Epithelial cell of proximal tubule (primary cell): ENCODE results near the gene AKAP6. TPM values are rescaled to one million over a fixed set of nuclear protein-coding genes. Genes with fewer than 3 reads are reported as not detected.

Experiments used
- DNase-seq: peaks from one replicate; pipeline ENCODE4 v3.0.0-alpha.2; 2011; ENCODE audit warnings: low read depth
- H3K4me3 ChIP-seq: 2 replicates; pipeline ENCODE4 v1.5.1; 2011; ENCODE audit warnings: low read depth, mild to moderate bottlenecking, low read length
- total RNA-seq: library from RNA; depleted of rRNA; stranded (reverse); fragments of >200 nt; gene quantifications from 2 replicates; pipeline ENCODE4 v1.2.3, GENCODE V29; 2015
- TF ChIP-seq, protein P1 (sequence below): conservative IDR thresholded peaks from 2 replicates; pipeline ENCODE4 v1.5.1; 2012; ENCODE audit warnings: low read depth, mild to moderate bottlenecking, low read length

Gene AKAP6
- total RNA-seq, 1 donor from 2014 or later = 4.6 TPM

DNA sequence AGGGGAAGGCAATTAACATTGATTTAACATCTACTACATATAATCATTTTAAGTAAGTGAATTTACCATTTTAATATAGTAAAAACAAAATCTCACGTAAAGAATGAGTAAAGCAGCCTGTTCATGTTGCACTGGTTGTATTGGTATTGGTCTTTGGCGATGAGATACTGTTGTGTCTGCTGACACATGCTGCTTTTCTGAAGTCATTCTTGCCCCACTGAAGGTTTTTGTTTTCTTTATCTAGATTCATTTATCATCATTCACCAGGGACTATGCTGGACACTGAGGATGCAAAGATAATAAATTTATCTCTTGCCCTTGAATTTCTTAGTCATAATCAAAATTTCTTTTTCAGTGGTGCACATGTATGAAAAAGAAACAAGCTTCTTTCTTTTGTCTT is 363.3 kb downstream of the AKAP6 start:
- DNase-seq = no peak
- TF ChIP-seq, protein P1, sequence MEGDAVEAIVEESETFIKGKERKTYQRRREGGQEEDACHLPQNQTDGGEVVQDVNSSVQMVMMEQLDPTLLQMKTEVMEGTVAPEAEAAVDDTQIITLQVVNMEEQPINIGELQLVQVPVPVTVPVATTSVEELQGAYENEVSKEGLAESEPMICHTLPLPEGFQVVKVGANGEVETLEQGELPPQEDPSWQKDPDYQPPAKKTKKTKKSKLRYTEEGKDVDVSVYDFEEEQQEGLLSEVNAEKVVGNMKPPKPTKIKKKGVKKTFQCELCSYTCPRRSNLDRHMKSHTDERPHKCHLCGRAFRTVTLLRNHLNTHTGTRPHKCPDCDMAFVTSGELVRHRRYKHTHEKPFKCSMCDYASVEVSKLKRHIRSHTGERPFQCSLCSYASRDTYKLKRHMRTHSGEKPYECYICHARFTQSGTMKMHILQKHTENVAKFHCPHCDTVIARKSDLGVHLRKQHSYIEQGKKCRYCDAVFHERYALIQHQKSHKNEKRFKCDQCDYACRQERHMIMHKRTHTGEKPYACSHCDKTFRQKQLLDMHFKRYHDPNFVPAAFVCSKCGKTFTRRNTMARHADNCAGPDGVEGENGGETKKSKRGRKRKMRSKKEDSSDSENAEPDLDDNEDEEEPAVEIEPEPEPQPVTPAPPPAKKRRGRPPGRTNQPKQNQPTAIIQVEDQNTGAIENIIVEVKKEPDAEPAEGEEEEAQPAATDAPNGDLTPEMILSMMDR = no peak

DNA sequence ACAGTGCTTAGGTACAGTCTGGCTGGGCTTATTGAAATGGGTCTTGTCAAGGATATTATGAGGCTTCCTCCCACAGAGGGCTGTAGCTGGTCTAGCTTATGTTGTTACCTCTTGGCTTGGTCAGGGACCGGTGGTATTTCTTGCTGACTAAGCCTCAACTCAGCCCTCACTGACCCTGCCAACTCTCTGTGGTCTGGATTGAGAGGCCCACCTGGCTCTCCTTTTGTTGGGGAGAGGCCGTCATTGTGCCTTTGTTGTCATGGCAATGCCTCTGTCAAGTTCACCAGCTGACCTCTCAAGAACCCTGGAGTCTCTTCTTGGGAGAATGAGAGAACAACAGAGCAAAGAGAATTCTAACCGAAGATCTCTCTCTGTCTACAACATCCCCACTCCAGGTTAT is 364.0 kb downstream of the AKAP6 start:
- TF ChIP-seq, protein P1 = no peak
- DNase-seq = peak; percentile 65
- no peak overlapping the region for H3K4me3 ChIP-seq

More for the DNA sequence above, 363.3 kb downstream of the AKAP6 start:
- H3K4me3 ChIP-seq = no peak overlapping the region

DNA sequence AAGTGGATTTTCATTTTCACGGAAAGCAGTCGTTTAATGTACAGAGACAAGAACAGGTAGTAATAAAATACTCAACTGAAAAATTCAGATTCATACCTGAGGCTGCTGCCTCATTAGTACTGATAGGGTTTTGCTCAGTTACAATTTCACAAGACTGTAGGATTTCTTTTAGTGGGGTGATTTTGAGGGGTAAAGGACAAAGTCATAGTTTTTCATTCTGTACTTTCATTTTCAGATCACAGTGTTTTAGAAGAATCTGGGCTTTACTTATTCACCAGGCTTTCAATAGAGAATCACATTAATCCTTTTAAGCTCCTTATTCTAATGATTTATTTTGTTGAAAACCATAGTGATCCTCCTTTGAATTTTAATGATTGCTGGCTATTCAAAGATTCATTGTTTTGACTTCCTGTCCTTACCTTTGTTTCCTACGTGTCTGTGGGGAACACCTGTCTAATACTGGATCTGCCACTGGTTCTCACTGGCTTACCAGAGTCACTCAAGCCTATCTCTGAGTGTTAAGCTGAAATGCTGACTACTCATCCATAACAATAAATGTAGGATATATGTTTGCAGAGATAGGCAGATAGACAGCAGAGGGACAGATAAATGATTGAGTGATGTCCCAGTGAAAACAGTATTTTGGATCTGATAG is 365.8 kb downstream of the AKAP6 start:
- TF ChIP-seq, protein P1 = no peak

DNA sequence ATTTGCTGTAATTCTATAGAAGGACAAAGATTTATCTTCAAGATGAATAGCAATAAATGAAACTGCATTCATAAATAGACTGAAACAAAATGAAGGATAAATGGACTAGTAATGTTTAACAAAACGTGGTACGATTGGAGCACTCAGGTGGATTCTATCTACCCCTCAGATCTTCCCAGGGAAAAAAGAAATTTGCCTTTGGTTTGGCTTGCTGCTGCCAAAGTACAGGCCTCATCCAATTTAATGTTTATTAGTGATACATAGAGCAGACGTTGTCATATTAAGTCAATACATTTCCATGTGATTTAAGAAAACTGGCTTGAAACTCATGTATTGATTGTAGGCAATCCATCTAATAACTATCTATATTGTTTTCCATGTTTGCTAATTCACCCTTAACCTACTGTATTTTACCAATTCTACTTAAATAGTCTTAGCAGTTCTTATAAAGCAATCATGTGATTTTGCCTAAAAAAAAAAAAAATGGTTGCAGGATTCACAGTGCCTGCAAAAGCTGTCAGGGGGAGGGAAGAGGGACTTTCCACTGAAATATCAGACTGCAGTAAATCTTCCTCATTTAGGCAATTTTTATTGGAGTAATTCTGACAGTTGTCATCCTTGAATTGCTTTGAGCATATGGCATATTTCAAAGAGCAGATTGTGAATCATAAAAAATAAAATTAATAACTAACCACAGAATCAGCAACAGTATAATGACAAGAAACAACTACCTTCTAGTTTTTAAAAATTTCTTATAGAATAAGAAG is 367.4 kb downstream of the AKAP6 start:
- no peak overlapping the region for H3K4me3 ChIP-seq
- TF ChIP-seq, protein P1 = no peak
- no peak for DNase-seq

More for the DNA sequence above, 365.8 kb downstream of the AKAP6 start:
- H3K4me3 ChIP-seq = no peak overlapping the region
- no peak for DNase-seq

DNA sequence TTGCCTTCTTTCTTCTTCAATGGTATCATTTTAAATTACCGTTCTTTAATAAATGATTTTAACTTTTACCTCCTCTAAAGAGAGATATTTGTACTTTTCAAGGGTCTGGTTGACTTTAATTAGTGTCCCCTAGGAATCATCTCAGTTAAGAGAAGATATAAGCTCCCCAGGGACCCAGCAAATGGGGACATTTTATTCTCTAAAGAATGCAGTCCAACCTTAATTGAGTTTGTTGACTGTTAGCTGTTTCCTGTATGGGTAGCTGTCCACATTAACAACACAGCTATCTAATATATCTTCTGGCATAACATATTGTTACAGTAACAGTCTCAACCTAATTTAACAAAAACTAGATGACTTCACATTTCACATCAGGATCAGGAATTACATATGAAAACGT is 368.0 kb downstream of the AKAP6 start:
- no peak overlapping the region for H3K4me3 ChIP-seq
- TF ChIP-seq, protein P1 = no peak
- DNase-seq = no peak

DNA sequence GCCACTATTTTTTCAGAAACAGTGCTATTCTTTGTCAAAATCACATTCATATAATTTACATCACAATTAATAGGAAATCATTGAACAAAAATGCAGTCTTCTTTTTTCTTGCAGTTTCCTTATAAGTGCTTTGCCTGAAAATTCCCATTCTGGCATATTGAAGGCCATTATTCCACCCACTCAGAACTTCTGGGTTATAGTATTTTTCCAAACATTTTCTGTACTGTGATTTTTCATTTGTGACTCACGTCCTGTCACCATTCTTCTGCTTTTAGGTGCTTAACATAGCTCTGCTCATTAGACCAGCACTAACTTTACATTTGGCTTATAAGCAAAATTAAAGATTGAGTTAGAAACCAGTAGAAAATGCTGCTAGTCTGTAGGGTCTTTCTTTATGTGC is 368.6 kb downstream of the AKAP6 start:
- H3K4me3 ChIP-seq = no peak overlapping the region
- peak; percentile 80 for DNase-seq
- TF ChIP-seq, protein P1 = no peak

DNA sequence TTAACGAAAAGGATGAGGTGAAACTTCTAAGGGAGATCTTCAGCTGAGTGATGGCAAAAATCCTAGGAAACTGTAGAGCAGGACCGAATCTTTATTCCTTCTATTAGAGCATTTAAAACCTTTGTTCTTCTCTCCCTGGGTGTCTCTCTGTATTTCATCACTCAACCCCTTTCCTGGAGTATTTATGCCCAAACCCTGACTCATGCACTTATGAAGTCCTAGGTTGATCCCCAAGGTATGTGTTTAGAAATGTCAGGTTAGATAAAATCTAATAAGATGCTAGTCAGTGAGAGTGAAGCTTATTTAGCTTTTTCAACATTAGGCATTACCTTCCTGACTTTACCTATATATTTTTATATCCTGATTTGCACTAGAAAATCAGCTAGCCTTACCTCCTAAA is 369.7 kb downstream of the AKAP6 start:
- TF ChIP-seq, protein P1 = no peak
- H3K4me3 ChIP-seq = no peak overlapping the region
- DNase-seq = no peak
